ENCODE data around the gene ANTXRL.
"Not testable (repeated sequence)": the region's sequence is repeated elsewhere in the genome, so short reads cannot be mapped to it uniquely, and the experiment has no call there.

Gene ANTXRL

GRCh38 chr10:46268076-46268881 is 18.5 kb upstream of the ANTXRL start:
- Histone ChIP-seq H3K4me3 (ENCODE audit: low read length in 2 of 2) (peak overlapping the region in 1 of 2 donors; percentile 54), H3K27ac (ENCODE audit: low read depth in 2 of 2, low read length in 2 of 2) (peak overlapping the region in 1 of 2 donors; percentile 52), H3K27me3 (ENCODE audit: control insufficient read depth in 2 of 2, insufficient read depth in 2 of 2, low read length in 2 of 2) (no peaks in the 10 kb centered on the region), H3K36me3 (ENCODE audit: control insufficient read depth in 2 of 2, insufficient read depth in 2 of 2, low read length in 2 of 2) (no peaks in the 10 kb centered on the region), H3K9me3 (ENCODE audit: control insufficient read depth in 2 of 2, low read length in 2 of 2) (no peaks in the 10 kb centered on the region), H3K9ac (ENCODE audit: low read depth in 1 of 2, low read length in 2 of 2) (no peak overlapping the region), H3K4me1 (ENCODE audit: control insufficient read depth in 2 of 2, insufficient read depth in 2 of 2, low read length in 2 of 2) (no peaks in the 10 kb centered on the region)

- H3K36me3 ChIP-seq (ENCODE audit: control insufficient read depth in 2 of 2, insufficient read depth in 2 of 2, low read length in 2 of 2); H3K27me3 ChIP-seq (ENCODE audit: control insufficient read depth in 2 of 2, insufficient read depth in 2 of 2, low read length in 2 of 2); H3K4me1 ChIP-seq (ENCODE audit: control insufficient read depth in 2 of 2, insufficient read depth in 2 of 2, low read length in 2 of 2); H3K9ac ChIP-seq (ENCODE audit: low read depth in 1 of 2, low read length in 2 of 2); H3K9me3 ChIP-seq (ENCODE audit: control insufficient read depth in 2 of 2, low read length in 2 of 2); H3K4me3 ChIP-seq (ENCODE audit: low read length in 2 of 2): not testable (repeated sequence)
- peak overlapping the region in 1 of 2 donors; percentile 13 for H3K27ac ChIP-seq (ENCODE audit: low read depth in 2 of 2, low read length in 2 of 2)
These were observed 17.2 kb upstream of the ANTXRL start for GRCh38 chr10:46269554-46270053.

- Histone ChIP-seq H3K4me3 (ENCODE audit: low read length in 2 of 2) (no peak overlapping the region), H3K9me3 (ENCODE audit: control insufficient read depth in 2 of 2, low read length in 2 of 2) (no peaks in the 10 kb centered on the region), H3K27ac (ENCODE audit: low read depth in 2 of 2, low read length in 2 of 2) (peak overlapping the region in 1 of 2 donors; percentile 13), H3K4me1 (ENCODE audit: control insufficient read depth in 2 of 2, insufficient read depth in 2 of 2, low read length in 2 of 2) (no peaks in the 10 kb centered on the region), H3K36me3 (ENCODE audit: control insufficient read depth in 2 of 2, insufficient read depth in 2 of 2, low read length in 2 of 2) (no peaks in the 10 kb centered on the region), H3K27me3 (ENCODE audit: control insufficient read depth in 2 of 2, insufficient read depth in 2 of 2, low read length in 2 of 2) (no peaks in the 10 kb centered on the region), H3K9ac (ENCODE audit: low read depth in 1 of 2, low read length in 2 of 2) (no peak overlapping the region)
These were observed 16.5 kb upstream of the ANTXRL start for GRCh38 chr10:46270086-46270811.

GRCh38 chr10:46270963-46271530 is 15.8 kb upstream of the ANTXRL start:
- not testable (repeated sequence) for H3K27ac ChIP-seq (ENCODE audit: low read depth in 2 of 2, low read length in 2 of 2); H3K4me1 ChIP-seq (ENCODE audit: control insufficient read depth in 2 of 2, insufficient read depth in 2 of 2, low read length in 2 of 2); H3K27me3 ChIP-seq (ENCODE audit: control insufficient read depth in 2 of 2, insufficient read depth in 2 of 2, low read length in 2 of 2); H3K9ac ChIP-seq (ENCODE audit: low read depth in 1 of 2, low read length in 2 of 2); H3K4me3 ChIP-seq (ENCODE audit: low read length in 2 of 2); H3K36me3 ChIP-seq (ENCODE audit: control insufficient read depth in 2 of 2, insufficient read depth in 2 of 2, low read length in 2 of 2); H3K9me3 ChIP-seq (ENCODE audit: control insufficient read depth in 2 of 2, low read length in 2 of 2)

- not testable (repeated sequence) for H3K36me3 ChIP-seq (ENCODE audit: control insufficient read depth in 2 of 2, insufficient read depth in 2 of 2, low read length in 2 of 2); H3K27ac ChIP-seq (ENCODE audit: low read depth in 2 of 2, low read length in 2 of 2); H3K4me3 ChIP-seq (ENCODE audit: low read length in 2 of 2); H3K27me3 ChIP-seq (ENCODE audit: control insufficient read depth in 2 of 2, insufficient read depth in 2 of 2, low read length in 2 of 2); H3K4me1 ChIP-seq (ENCODE audit: control insufficient read depth in 2 of 2, insufficient read depth in 2 of 2, low read length in 2 of 2); H3K9ac ChIP-seq (ENCODE audit: low read depth in 1 of 2, low read length in 2 of 2); H3K9me3 ChIP-seq (ENCODE audit: control insufficient read depth in 2 of 2, low read length in 2 of 2)
These were observed 14.8 kb upstream of the ANTXRL start for GRCh38 chr10:46271795-46272499.

- Histone ChIP-seq H3K27ac (ENCODE audit: low read depth in 2 of 2, low read length in 2 of 2) (no peak overlapping the region), H3K27me3 (ENCODE audit: control insufficient read depth in 2 of 2, insufficient read depth in 2 of 2, low read length in 2 of 2) (no peaks in the 10 kb centered on the region), H3K9me3 (ENCODE audit: control insufficient read depth in 2 of 2, low read length in 2 of 2) (no peaks in the 10 kb centered on the region), H3K36me3 (ENCODE audit: control insufficient read depth in 2 of 2, insufficient read depth in 2 of 2, low read length in 2 of 2) (no peaks in the 10 kb centered on the region), H3K9ac (ENCODE audit: low read depth in 1 of 2, low read length in 2 of 2) (no peak overlapping the region), H3K4me1 (ENCODE audit: control insufficient read depth in 2 of 2, insufficient read depth in 2 of 2, low read length in 2 of 2) (no peaks in the 10 kb centered on the region), H3K4me3 (ENCODE audit: low read length in 2 of 2) (no peak overlapping the region)
These were observed 13.9 kb upstream of the ANTXRL start for GRCh38 chr10:46272863-46273415.

- H3K27me3 ChIP-seq (ENCODE audit: control insufficient read depth in 2 of 2, insufficient read depth in 2 of 2, low read length in 2 of 2), result no peaks in the 10 kb centered on the region
- no peaks in the 10 kb centered on the region for H3K9me3 ChIP-seq (ENCODE audit: control insufficient read depth in 2 of 2, low read length in 2 of 2)
- no peak overlapping the region for H3K9ac ChIP-seq (ENCODE audit: low read depth in 1 of 2, low read length in 2 of 2)
- H3K4me1 ChIP-seq (ENCODE audit: control insufficient read depth in 2 of 2, insufficient read depth in 2 of 2, low read length in 2 of 2), result peaks cover 0 to 2% of the 10 kb centered on the region in 2 donors
- no peaks in the 10 kb centered on the region for H3K36me3 ChIP-seq (ENCODE audit: control insufficient read depth in 2 of 2, insufficient read depth in 2 of 2, low read length in 2 of 2)
- H3K27ac ChIP-seq (ENCODE audit: low read depth in 2 of 2, low read length in 2 of 2), result no peak overlapping the region
- H3K4me3 ChIP-seq (ENCODE audit: low read length in 2 of 2), result no peak overlapping the region
These were observed 13.0 kb upstream of the ANTXRL start for GRCh38 chr10:46273506-46274477.

GRCh38 chr10:46277840-46278239 is 9.0 kb upstream of the ANTXRL start:
- Histone ChIP-seq H3K4me3 (ENCODE audit: low read length in 2 of 2) (no peak overlapping the region), H3K27me3 (ENCODE audit: control insufficient read depth in 2 of 2, insufficient read depth in 2 of 2, low read length in 2 of 2) (no peaks in the 10 kb centered on the region), H3K27ac (ENCODE audit: low read depth in 2 of 2, low read length in 2 of 2) (no peak overlapping the region), H3K9ac (ENCODE audit: low read depth in 1 of 2, low read length in 2 of 2) (no peak overlapping the region), H3K9me3 (ENCODE audit: control insufficient read depth in 2 of 2, low read length in 2 of 2) (no peaks in the 10 kb centered on the region), H3K4me1 (ENCODE audit: control insufficient read depth in 2 of 2, insufficient read depth in 2 of 2, low read length in 2 of 2) (peaks cover 0 to 7% of the 10 kb centered on the region in 2 donors), H3K36me3 (ENCODE audit: control insufficient read depth in 2 of 2, insufficient read depth in 2 of 2, low read length in 2 of 2) (no peaks in the 10 kb centered on the region)

- not testable (repeated sequence) for H3K27ac ChIP-seq (ENCODE audit: low read depth in 2 of 2, low read length in 2 of 2)
- H3K4me3 ChIP-seq (ENCODE audit: low read length in 2 of 2), result peak overlapping the region; percentile 34 to 50
- H3K9ac ChIP-seq (ENCODE audit: low read depth in 1 of 2, low read length in 2 of 2), result peak overlapping the region in 1 of 2 donors; percentile 59
These were observed 4.4 kb upstream of the ANTXRL start for GRCh38 chr10:46282421-46282831.

More at GRCh38 chr10:46282421-46282831, 4.4 kb upstream of the ANTXRL start:
- H3K27me3 ChIP-seq (ENCODE audit: control insufficient read depth in 2 of 2, insufficient read depth in 2 of 2, low read length in 2 of 2); H3K36me3 ChIP-seq (ENCODE audit: control insufficient read depth in 2 of 2, insufficient read depth in 2 of 2, low read length in 2 of 2); H3K9me3 ChIP-seq (ENCODE audit: control insufficient read depth in 2 of 2, low read length in 2 of 2): not testable (repeated sequence)
- peaks cover 3 to 18% of the 10 kb centered on the region in 2 donors for H3K4me1 ChIP-seq (ENCODE audit: control insufficient read depth in 2 of 2, insufficient read depth in 2 of 2, low read length in 2 of 2)
